CD4-positive, alpha-beta T cell treated with Interleukin-12 subunit alpha and Interleukin-12 subunit beta, for 1 hour (primary cell): ENCODE measurements around the gene IQGAP2.
"Not testable (repeated sequence)": the region's sequence is repeated elsewhere in the genome, so short reads cannot be mapped to it uniquely, and the experiment has no call there.

ENCODE experiments used
- DNase-seq: peaks from one replicate; pipeline ENCODE4 v3.0.0-alpha.2; 2020

Gene IQGAP2

GRCh38 chr5:76545184-76545583 is 142.1 kb downstream of the IQGAP2 start:
- DNase-seq = no peak

DNA sequence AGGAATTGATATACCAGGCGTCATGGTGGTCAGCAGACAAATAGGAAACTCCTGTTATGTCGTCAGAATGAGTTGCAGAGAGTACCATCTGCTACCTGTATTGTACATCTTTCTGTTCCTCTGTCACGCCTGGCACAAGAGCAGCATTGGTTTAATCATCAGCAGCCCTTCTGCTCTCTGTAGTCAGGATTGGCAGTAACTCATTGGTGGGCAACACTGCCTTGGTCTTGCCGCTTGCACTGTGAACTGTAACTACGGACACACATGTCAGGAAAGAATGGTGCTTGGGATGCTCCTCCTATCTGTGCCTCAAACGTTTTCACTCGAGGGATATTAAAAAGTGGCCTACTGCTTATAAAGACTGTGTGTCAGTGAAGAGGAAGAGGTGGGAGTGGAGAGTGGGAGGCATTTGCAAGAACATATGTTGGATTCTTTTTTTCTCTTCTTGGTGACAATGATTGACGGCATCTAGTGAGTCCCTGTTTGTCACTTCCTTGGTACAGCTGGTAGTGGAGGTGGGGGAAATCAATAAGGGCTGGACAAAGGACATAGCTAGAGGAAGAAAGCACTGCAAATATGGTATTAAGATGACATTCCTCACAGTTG is 143.5 kb downstream of the IQGAP2 start:
- DNase-seq = peak; percentile 36

GRCh38 chr5:76547242-76547890 is 144.3 kb downstream of the IQGAP2 start:
- peak; percentile 77 for DNase-seq

GRCh38 chr5:76547891-76548524 is 144.9 kb downstream of the IQGAP2 start:
- no peak for DNase-seq

DNA sequence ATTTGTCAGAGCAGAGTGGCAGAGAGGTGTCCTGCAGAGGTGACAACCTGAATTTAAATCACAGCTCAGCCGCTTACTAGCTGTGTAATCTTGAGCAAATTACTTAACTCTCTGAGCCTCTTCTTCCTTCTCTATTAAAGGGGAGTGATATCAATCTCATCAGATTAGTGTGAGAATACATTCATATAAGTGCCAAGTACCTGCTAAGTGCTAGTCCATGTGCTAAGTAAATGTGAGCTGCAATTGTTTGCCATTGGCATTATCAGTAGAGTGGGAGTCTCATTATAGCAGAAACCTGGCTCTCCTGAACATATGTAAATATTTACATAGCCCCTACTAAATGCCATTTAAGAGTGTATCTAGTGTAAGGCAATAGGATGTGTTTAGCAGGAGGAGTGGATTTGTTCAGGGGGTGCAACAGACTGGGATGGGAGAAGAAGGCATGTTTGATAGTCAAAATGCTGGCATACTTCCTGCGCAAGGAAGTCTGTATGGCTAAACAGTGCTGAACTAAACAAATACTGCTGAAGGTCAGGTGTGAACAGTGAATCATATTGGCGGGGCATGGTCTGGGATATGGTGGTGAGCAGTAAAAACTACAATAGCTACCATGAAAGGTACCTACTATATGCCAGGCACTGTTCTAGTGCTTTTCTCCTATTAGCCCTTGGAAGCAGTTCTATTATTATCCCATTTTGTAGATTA is 145.6 kb downstream of the IQGAP2 start:
- no peak for DNase-seq

DNA sequence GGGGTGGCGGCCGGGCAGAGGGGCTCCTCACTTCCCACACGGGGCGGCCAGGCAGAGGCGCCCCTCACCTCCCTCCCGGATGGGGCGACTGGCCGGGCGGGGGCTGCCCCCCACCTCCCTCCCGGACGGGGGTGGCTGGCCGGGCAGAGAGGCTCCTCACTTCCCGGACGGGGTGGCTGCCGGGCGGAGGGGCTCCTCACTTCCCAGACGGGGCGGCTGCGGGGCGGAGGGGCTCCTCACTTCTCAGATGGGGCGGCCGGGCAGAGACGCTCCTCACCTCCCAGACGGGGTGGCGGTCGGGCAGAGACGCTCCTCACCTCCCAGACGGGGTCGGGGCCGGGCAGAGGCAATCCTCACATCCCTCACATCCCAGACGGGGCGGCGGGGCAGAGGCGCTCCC is 147.8 kb downstream of the IQGAP2 start:
- DNase-seq = not testable (repeated sequence)

DNA sequence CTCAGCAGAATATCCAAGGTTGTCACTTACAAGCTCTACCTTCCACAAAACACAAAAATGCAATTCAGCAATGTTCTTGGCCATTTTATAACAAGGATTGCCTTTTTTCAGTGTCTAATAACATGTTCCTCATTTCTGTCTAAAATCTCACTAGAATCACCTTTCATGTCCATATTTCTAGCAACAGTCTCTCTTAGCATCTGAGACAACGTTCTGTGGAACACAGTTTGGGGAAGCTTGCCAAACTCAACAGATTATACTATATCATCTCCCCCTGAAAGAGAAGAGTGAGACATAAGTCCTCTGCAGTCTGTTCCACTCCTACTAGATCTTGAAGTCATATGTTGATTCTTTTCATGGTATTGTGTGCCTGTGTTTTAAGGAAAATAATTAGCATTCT is 149.5 kb downstream of the IQGAP2 start:
- no peak for DNase-seq

GRCh38 chr5:76553251-76553650 is 150.2 kb downstream of the IQGAP2 start:
- no peak for DNase-seq

GRCh38 chr5:76555114-76555513 is 152.0 kb downstream of the IQGAP2 start:
- no peak for DNase-seq

GRCh38 chr5:76555717-76556116 is 152.6 kb downstream of the IQGAP2 start:
- no peak for DNase-seq

- no peak for DNase-seq
These were observed 153.6 kb downstream of the IQGAP2 start for GRCh38 chr5:76556511-76557221.

- no peak for DNase-seq
These were observed 158.1 kb downstream of the IQGAP2 start for GRCh38 chr5:76560952-76561891.

DNA sequence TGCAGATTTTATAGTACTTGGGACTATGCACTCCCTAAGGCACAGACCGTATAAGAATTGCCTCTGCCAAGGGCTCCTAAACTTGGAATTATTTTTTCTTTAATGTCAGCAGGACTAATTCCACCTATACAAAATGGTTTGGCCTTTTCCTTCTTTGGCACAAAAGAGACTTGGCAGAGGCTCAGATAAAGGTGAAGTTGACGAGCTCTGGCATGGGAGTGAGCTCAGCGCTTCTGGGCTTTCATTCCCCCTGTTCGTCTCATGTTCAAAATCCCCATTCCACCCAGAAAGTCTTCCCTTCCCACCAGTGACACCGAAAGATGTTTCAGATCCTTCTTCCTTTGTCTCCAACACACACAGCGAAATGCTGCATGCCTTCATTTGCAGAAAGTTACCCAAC is 158.9 kb downstream of the IQGAP2 start:
- DNase-seq = no peak

DNA sequence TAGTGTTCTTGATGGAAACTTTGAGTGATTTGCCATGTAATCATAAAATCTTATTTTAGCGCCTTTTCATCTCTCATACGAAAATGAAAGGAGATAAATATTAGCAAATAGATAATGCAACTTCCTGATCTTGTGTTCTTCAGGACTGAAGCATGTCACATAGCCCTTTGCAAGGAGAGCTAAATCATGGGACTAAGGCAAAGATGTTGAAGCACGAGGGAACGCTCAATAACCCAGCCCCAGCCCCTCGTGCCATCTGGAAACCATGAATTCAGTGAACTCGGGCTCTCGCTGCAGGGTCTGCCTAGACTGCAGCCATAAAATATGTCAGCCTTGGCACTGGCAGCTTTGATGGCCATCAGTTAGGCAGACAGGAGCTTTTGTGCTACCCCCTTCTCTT is 161.9 kb downstream of the IQGAP2 start:
- DNase-seq = no peak

DNA sequence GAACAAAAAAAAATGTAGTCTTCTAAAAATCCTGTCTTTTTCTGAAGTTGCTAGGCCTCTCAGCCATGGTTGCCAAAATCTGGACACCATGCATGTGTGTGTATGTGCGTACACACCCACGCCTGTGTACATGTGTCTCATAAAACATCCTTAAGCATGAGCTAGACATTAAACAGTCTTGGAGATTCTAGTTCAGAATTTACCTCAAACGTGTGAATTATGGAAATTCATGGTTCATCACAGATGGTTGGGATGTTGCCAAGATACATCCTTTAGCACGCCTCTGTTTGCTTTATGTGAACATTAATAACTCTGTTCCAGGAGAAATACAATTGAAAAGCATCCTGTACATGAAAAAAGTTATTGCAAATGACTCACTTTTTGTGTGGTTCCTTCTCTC is 167.1 kb downstream of the IQGAP2 start:
- no peak for DNase-seq

GRCh38 chr5:76571559-76571958 is 168.5 kb downstream of the IQGAP2 start:
- DNase-seq = no peak

DNA sequence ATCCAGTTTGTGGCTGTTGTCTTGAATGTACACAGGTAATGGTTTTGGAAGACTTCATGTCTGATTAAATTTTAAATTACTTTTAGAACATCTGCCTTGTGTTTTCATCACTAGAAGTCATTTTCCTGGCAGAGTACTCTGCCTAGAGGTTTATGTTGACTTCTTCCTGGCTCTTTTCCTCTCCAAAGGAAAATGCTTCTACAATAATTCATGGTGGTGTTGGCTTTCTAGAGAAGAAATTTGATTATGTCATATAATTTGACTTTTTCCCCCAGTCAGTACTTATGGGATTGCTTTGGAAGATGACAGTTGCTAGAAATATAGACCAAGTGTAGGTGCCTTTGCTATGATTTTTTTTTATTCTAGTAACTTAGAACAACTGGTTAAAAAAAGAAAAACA is 173.4 kb downstream of the IQGAP2 start:
- DNase-seq = no peak

GRCh38 chr5:76576996-76577395 is 173.9 kb downstream of the IQGAP2 start:
- no peak for DNase-seq

GRCh38 chr5:76579166-76579937 is 176.3 kb downstream of the IQGAP2 start:
- no peak for DNase-seq

- DNase-seq = no peak
These were observed 177.9 kb downstream of the IQGAP2 start for GRCh38 chr5:76580981-76581380.
